GM20000 (cell line): ENCODE results near the gene CYP2W1.

Source experiments
- DNase-seq: peaks from one replicate; pipeline ENCODE4 v3.0.0; 2012; ENCODE audit warnings: low spot score
- CTCF ChIP-seq: IDR thresholded peaks from 2 replicates; pipeline ENCODE4 v1.5.1; 2012; ENCODE audit warnings: mild to moderate bottlenecking, control low read depth; ENCODE audit errors: extremely low read depth, missing control alignments

CYP2W1 gene

DNA sequence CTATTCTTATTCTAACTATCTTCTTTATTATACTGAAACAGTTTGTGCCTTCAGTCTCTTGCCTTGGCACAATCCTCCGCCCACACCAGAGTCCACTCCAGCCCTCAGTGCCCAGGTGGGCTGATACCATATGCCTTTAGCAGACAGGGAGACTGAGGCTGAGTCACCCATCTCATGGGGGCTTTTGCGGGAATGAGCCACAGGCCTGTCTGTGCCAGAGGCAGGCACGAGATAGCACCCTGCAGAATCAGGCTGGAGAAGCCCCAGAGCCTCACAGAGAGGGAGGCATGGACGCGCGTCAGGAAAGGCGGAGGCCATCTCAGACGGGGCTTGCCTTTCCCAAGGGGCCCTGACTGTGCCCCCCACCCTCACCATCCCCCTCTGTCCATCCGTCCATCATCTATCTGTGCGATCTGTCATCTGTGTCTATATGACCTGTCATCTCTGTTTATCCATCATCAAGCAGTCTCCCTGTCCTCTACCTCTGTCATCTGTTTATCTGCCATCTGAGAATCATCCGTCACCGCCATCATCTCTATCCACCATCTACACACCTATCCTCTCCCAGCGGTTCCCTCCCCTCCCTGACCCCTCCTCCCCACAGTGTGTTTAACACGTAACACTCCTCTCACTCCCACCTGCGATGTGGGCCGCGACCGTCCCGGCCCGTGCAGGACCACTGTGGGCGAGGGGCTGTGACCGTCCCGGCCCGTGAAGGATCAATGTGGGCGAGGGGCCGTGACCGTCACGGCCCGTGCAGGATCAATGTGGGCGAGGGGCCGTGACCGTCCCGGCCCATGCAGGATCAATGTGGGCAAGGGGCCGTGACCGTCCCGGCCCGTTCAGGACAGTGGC lies 21.2 kb upstream of the CYP2W1 start:
- no peak for DNase-seq
- TF ChIP-seq CTCF: no peak

- no peak for TF ChIP-seq CTCF
- no peak for DNase-seq
Measured at GRCh38 chr7:962401-963081, 20.4 kb upstream of the CYP2W1 start.

DNA sequence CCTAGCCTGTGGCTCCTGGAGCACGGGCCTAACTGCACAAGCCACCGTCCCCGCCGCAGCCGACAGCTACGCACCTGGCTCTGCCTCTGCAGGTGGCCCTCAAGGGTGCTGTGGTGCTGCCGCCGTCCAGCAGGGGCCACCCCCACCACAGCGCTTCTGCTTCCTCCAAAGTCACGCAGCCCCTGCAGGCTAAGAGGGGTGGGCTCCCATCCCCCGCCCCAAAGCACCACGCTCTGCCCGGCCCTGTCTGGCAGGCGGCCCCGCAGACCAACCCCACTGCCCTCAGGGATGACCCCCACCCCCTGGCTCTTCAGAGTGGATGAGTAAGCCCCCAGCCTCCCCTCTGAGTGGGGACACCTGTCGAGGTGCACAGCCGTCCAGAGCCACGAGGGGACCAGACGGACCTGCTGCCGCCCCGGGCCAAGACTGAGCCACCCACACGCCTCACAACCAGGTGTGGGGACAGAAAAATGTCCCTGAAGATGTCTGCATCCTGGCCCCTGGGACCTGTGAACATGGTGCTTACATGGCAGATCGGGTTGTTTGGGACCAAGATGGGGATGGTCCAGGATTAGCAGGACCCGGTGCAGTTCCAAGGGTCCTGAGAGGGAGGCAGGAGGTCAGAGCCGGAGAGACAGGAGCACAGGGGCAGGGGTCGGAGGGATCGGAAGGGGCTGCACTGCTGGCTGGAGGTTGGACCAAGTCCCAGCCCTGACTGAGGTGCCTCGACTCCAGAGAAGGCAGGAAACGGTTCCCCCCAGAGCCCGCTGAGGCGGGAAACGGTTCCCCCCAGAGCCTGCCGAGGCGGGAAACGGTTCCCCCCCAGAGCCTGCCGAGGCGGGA lies 19.5 kb upstream of the CYP2W1 start:
- TF ChIP-seq CTCF: no peak
- no peak for DNase-seq

- TF ChIP-seq CTCF: no peak
- DNase-seq: no peak
Measured at GRCh38 chr7:964401-965231, 18.4 kb upstream of the CYP2W1 start.

GRCh38 chr7:966291-967069 lies 16.5 kb upstream of the CYP2W1 start:
- no peak for DNase-seq
- TF ChIP-seq CTCF: no peak

GRCh38 chr7:967361-968082 lies 15.5 kb upstream of the CYP2W1 start:
- TF ChIP-seq CTCF: no peak
- no peak for DNase-seq
